ENCODE measurements around the gene STX4.

Gene STX4

GRCh38 chr16:31022544-31023251, 10.7 kb upstream of the STX4 start:
- DNase-seq, result no peak

- no peak for DNase-seq
Observed at GRCh38 chr16:31023252-31023602, 10.1 kb upstream of the STX4 start.

GRCh38 chr16:31023627-31024226, 9.6 kb upstream of the STX4 start:
- no peak for DNase-seq

GRCh38 chr16:31025339-31025738, 8.0 kb upstream of the STX4 start:
- no peak for DNase-seq

- DNase-seq, result no peak
Observed at GRCh38 chr16:31029272-31029671, 4.1 kb upstream of the STX4 start.

- no peak for DNase-seq
Observed at GRCh38 chr16:31031276-31031675, 2.1 kb upstream of the STX4 start.

- DNase-seq, result peak; percentile 89
Observed at GRCh38 chr16:31033709-31034492, 543 bp downstream of the STX4 start.

- DNase-seq, result no peak
Observed at GRCh38 chr16:31036691-31037090, 3.3 kb downstream of the STX4 start.

GRCh38 chr16:31038993-31039392, 5.6 kb downstream of the STX4 start:
- DNase-seq, result peak; percentile 19

GRCh38 chr16:31042866-31043265, 9.5 kb downstream of the STX4 start:
- DNase-seq, result no peak

- DNase-seq, result no peak
Observed at GRCh38 chr16:31043352-31043751, 10.0 kb downstream of the STX4 start.

GRCh38 chr16:31043898-31044481, 10.6 kb downstream of the STX4 start:
- DNase-seq, result no peak

GRCh38 chr16:31050280-31051030, 17.1 kb downstream of the STX4 start:
- no peak for DNase-seq

GRCh38 chr16:31052114-31052513, 18.8 kb downstream of the STX4 start:
- DNase-seq, result no peak

GRCh38 chr16:31055613-31056012, 22.3 kb downstream of the STX4 start:
- DNase-seq, result no peak

GRCh38 chr16:31061126-31061812, 27.9 kb downstream of the STX4 start:
- no peak for DNase-seq

GRCh38 chr16:31061813-31062440, 28.6 kb downstream of the STX4 start:
- no peak for DNase-seq

GRCh38 chr16:31063495-31063842, 30.1 kb downstream of the STX4 start:
- DNase-seq, result no peak

- DNase-seq, result no peak
Observed at GRCh38 chr16:31063843-31064611, 30.7 kb downstream of the STX4 start.

- no peak for DNase-seq
Observed at GRCh38 chr16:31064882-31065461, 31.6 kb downstream of the STX4 start.

GRCh38 chr16:31067342-31067741, 34.0 kb downstream of the STX4 start:
- DNase-seq, result no peak
